IMR-90 (cell line): ENCODE measurements around the gene PCSK6. TPM values are rescaled to one million over a fixed set of nuclear protein-coding genes. Genes with fewer than 3 reads are reported as not detected.

ENCODE experiments used
- ATAC-seq: fragments of 200-7000 bp; cut with Tn5 transposase; 2 replicates; pipeline ENCODE4 v1.9.1; 2020; ENCODE audit warnings: low read depth, mild to moderate bottlenecking, moderate library complexity
- BruUV-seq: library from RNA; stranded (reverse); fragments of 400-500 nt; replicated peaks from 2 replicates; lab custom pipeline; 2021; lab: Mats Ljungman, UMichigan
- CTCF ChIA-PET: fragments of 300-600 bp; formaldehyde crosslinking; extraction: SDS; loops from one replicate; lab custom pipeline; 2021; ENCODE audit warnings: antibody characterized with exemption; lab: Yijun Ruan, JAX
- POLR2A ChIA-PET: fragments of 300-600 bp; sonication (Branson Sonifier 250); formaldehyde crosslinking; loops from one replicate; lab custom pipeline; 2022; ENCODE audit warnings: antibody characterized with exemption; ENCODE audit not compliant: unreplicated experiment; lab: Charles Lee
- DNase-seq: peaks from one replicate; pipeline ENCODE4 v3.0.0; 2013
- H2AFZ ChIP-seq: replicated peaks from 2 replicates; pipeline ENCODE3; 2013; ENCODE audit warnings: low read length, mild to moderate bottlenecking; ENCODE audit not compliant: poor library complexity
- H2AK5ac ChIP-seq: 2 replicates; pipeline ENCODE4 v1.6.1; 2013; ENCODE audit warnings: low read depth, low read length, inconsistent platforms
- H2AK9ac ChIP-seq: replicated peaks from 2 replicates; pipeline ENCODE3; 2013; ENCODE audit warnings: mild to moderate bottlenecking, low read depth, low read length, moderate library complexity; ENCODE audit not compliant: poor library complexity
- H2BK120ac ChIP-seq: 2 replicates; pipeline ENCODE4 v1.6.1; 2013; ENCODE audit warnings: low read depth, low read length, inconsistent platforms
- H2BK15ac ChIP-seq: 3 replicates; pipeline ENCODE4 v1.6.1; 2013; ENCODE audit warnings: low read depth, low read length, inconsistent platforms
- H2BK20ac ChIP-seq: 2 replicates; pipeline ENCODE4 v1.6.1; 2013; ENCODE audit warnings: low read depth, mild to moderate bottlenecking, inconsistent platforms, low read length, moderate library complexity
- H2BK5ac ChIP-seq: 2 replicates; pipeline ENCODE4 v1.6.1; 2013; ENCODE audit warnings: mild to moderate bottlenecking, low read depth, low read length, inconsistent platforms; ENCODE audit not compliant: poor library complexity, severe bottlenecking
- H3K14ac ChIP-seq: replicated peaks from 2 replicates; pipeline ENCODE4 v1.6.1; 2013; ENCODE audit warnings: low read depth, low read length, inconsistent platforms
- H3K18ac ChIP-seq: 2 replicates; pipeline ENCODE4 v1.6.1; 2013; ENCODE audit warnings: low read depth, low read length, control low read depth
- H3K23ac ChIP-seq: 2 replicates; pipeline ENCODE4 v1.6.1; 2013; ENCODE audit warnings: low read depth, low read length, inconsistent platforms
- H3K27ac ChIP-seq: 2 replicates; pipeline ENCODE4 v1.5.1; 2013; ENCODE audit warnings: mild to moderate bottlenecking, control low read depth, low read length; ENCODE audit not compliant: insufficient read depth
- H3K27me3 ChIP-seq: 2 replicates; pipeline ENCODE4 v1.6.1; 2013; ENCODE audit warnings: low read length; ENCODE audit not compliant: control insufficient read depth, insufficient read depth
- H3K36me3 ChIP-seq: 2 replicates; pipeline ENCODE4 v1.6.1; 2013; ENCODE audit warnings: low read length, mixed read lengths; ENCODE audit not compliant: control insufficient read depth, insufficient read depth
- H3K4ac ChIP-seq: 2 replicates; pipeline ENCODE4 v1.6.1; 2013; ENCODE audit warnings: low read depth, low read length, inconsistent platforms
- H3K4me1 ChIP-seq: 2 replicates; pipeline ENCODE4 v1.6.1; 2013; ENCODE audit warnings: low read length, mixed read lengths; ENCODE audit not compliant: control insufficient read depth, insufficient read depth
- H3K4me2 ChIP-seq: 2 replicates; pipeline ENCODE4 v1.6.1; 2013; ENCODE audit warnings: low read depth, mild to moderate bottlenecking, control low read depth, low read length, moderate library complexity
- H3K4me3 ChIP-seq: 2 replicates; pipeline ENCODE4 v1.5.1; 2013; ENCODE audit warnings: low read depth, mild to moderate bottlenecking, control low read depth, low read length, moderate library complexity; ENCODE audit not compliant: insufficient read depth
- H3K56ac ChIP-seq: 2 replicates; pipeline ENCODE4 v1.6.1; 2013; ENCODE audit warnings: low read length, inconsistent platforms; ENCODE audit not compliant: insufficient read depth; ENCODE audit errors: extremely low read depth
- H3K79me1 ChIP-seq, 2 experiments: 2 replicates each; pipeline ENCODE4 v1.6.1; 2013; ENCODE audit warnings: low read length in 2 of 2, inconsistent platforms in 1 of 2, low read depth in 1 of 2
- H3K9ac ChIP-seq: 2 replicates; pipeline ENCODE4 v1.6.1; 2013; ENCODE audit warnings: low read depth, low read length, control low read depth
- H3K9me1 ChIP-seq: 2 replicates; pipeline ENCODE4 v1.6.1; 2013; ENCODE audit warnings: low read length, inconsistent platforms; ENCODE audit not compliant: insufficient read depth
- H3K9me3 ChIP-seq: 2 replicates; pipeline ENCODE4 v1.6.1; 2013; ENCODE audit warnings: low read length; ENCODE audit not compliant: control insufficient read depth, insufficient read depth
- H4K20me1 ChIP-seq: 2 replicates; pipeline ENCODE4 v1.6.1; 2013; ENCODE audit warnings: low read length, inconsistent platforms; ENCODE audit not compliant: insufficient read depth
- H4K5ac ChIP-seq: 2 replicates; pipeline ENCODE4 v1.6.1; 2013; ENCODE audit warnings: mild to moderate bottlenecking, low read depth, low read length, control low read depth
- H4K8ac ChIP-seq, 2 experiments: 2 replicates each; pipeline ENCODE4 v1.6.1; 2013; ENCODE audit warnings: low read depth in 2 of 2, low read length in 2 of 2, control low read depth in 1 of 2, inconsistent platforms in 1 of 2
- H4K91ac ChIP-seq: 2 replicates; pipeline ENCODE4 v1.6.1; 2013; ENCODE audit warnings: low read depth, low read length, inconsistent platforms; ENCODE audit not compliant: insufficient read depth
- CHD1 ChIP-seq: IDR thresholded peaks from 2 replicates; pipeline ENCODE4 v1.6.1; 2012; ENCODE audit warnings: low read depth, low read length, improper control_type of control experiment
- MXI1 ChIP-seq: IDR thresholded peaks from 2 replicates; pipeline ENCODE4 v1.6.1; 2012; ENCODE audit warnings: low read depth, mild to moderate bottlenecking, low read length, moderate library complexity, borderline replicate concordance
- POLR2A ChIP-seq: IDR thresholded peaks from 2 replicates; pipeline ENCODE4 v1.6.1; 2012; ENCODE audit warnings: mild to moderate bottlenecking, low read depth, low read length
- RCOR1 ChIP-seq: IDR thresholded peaks from 2 replicates; pipeline ENCODE4 v1.6.1; 2012; ENCODE audit warnings: mild to moderate bottlenecking, low read length, improper control_type of control experiment; ENCODE audit not compliant: insufficient replicate concordance
- RFX5 ChIP-seq: IDR thresholded peaks from 2 replicates; pipeline ENCODE4 v1.8.0; 2012; ENCODE audit warnings: low read depth, mild to moderate bottlenecking, low read length, moderate library complexity
- SMC3 ChIP-seq: fragments of 150-350 bp; IDR thresholded peaks from 2 replicates; pipeline ENCODE4 v1.6.1; 2016; ENCODE audit warnings: low read depth, mild to moderate bottlenecking, antibody characterized with exemption, low read length, moderate library complexity
- USF2 ChIP-seq: fragments of 150-350 bp; IDR thresholded peaks from 2 replicates; pipeline ENCODE4 v1.6.1; 2017; ENCODE audit warnings: mild to moderate bottlenecking, antibody characterized with exemption, low read length, low read depth
- WGBS, 2 experiments: methylation state at CpG; one replicate each; pipeline versions ENCODE4 v1.1.5 to v1.1.7; 2013; ENCODE audit warnings: missing lambda C conversion rate in 2 of 2; ENCODE audit not compliant: insufficient read length in 1 of 2; ENCODE audit errors: extremely low coverage in 2 of 2; 5-methylcytosine and 5-hydroxymethylcytosine counted together
- dilution Hi-C: fragments of 300-500 bp; cut with HindIII; formaldehyde crosslinking; loops from one replicate; pipeline ENCODE4 v1.14.3; 2018; ENCODE audit warnings: low sequenced_read_pairs; ENCODE audit not compliant: unreplicated experiment
- in situ Hi-C: fragments of 300-500 bp; cut with MboI; formaldehyde crosslinking; loops from 3 replicates; pipeline ENCODE4 v1.14.3; 2019; ENCODE audit warnings: low sequenced_read_pairs, inconsistent platforms, mixed read lengths
- intact Hi-C: fragments of 100-400 bp; cut with micrococcal nuclease; formaldehyde crosslinking; loops from 2 replicates; pipeline ENCODE4 v1.10.0; 2022
- polyA plus RNA-seq, 3 experiments: library from polyadenylated mRNA; depleted of rRNA; stranded (reverse); fragments of >200 nt; gene quantifications; 2 replicates each; pipeline ENCODE4 v1.2.3, GENCODE V29; 2012; ENCODE audit warnings: low replicate concordance in 1 of 3
- total RNA-seq: library from RNA; depleted of rRNA; stranded (reverse); fragments of >200 nt; gene quantifications from 2 replicates; pipeline ENCODE4 v1.2.3, GENCODE V29; 2012
- TF ChIP-seq, protein P1 (sequence below): fragments of 150-350 bp; IDR thresholded peaks from 2 replicates; pipeline ENCODE4 v1.6.1; 2016; ENCODE audit warnings: low read depth, mild to moderate bottlenecking, low read length, moderate library complexity, borderline replicate concordance

PCSK6 gene
- total and polyA plus RNA-seq, 2 of the 4 experiments (the other 2 are of a cell fraction), result not detected

DNA sequence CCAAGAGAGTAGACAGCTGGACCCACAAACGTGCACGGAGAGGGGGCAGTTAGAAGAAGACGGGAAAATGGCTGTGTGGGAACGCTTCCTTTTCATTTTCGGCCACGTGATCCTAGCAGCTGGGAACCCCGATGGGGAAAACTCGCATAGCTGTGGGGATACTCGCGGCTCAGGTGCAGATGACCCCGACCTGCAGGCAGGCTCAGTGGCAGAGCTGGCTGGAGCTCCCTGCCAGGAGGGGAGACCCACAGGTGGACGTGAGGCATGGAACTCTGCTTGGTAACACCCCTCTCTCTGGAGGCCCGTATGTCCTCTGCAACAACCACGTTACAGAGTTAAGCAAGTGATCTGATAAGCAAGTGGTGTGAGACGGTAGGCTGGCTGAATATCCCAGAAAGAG lies 109.9 kb downstream of the PCSK6 start:
- 48% methylated on average over 6 of the region's 15 CpGs; no CpG with 5 or more reads in 1 of the 2 experiments for WGBS, 2 experiments
- intact Hi-C loops, result no loop called here

More for the DNA sequence above, 109.9 kb downstream of the PCSK6 start:
- H3K23ac ChIP-seq, result no peak overlapping the region
- TF ChIP-seq RFX5, result no peak
- TF ChIP-seq USF2, result no peak
- TF ChIP-seq SMC3, result no peak
- TF ChIP-seq MXI1, result no peak
- no peak for TF ChIP-seq POLR2A
- TF ChIP-seq RCOR1, result no peak
- no peak for TF ChIP-seq CHD1
- TF ChIP-seq, protein P1, sequence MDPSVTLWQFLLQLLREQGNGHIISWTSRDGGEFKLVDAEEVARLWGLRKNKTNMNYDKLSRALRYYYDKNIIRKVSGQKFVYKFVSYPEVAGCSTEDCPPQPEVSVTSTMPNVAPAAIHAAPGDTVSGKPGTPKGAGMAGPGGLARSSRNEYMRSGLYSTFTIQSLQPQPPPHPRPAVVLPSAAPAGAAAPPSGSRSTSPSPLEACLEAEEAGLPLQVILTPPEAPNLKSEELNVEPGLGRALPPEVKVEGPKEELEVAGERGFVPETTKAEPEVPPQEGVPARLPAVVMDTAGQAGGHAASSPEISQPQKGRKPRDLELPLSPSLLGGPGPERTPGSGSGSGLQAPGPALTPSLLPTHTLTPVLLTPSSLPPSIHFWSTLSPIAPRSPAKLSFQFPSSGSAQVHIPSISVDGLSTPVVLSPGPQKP, result no peak
- H3K27me3 ChIP-seq, result peaks cover 25% of the 10 kb centered on the region
- H3K36me3 ChIP-seq, result no peaks in the 10 kb centered on the region
- CTCF ChIA-PET, result no interaction called here
- no peak overlapping the region for H4K5ac ChIP-seq
- H2AK5ac ChIP-seq, result no peak overlapping the region
- H2BK5ac ChIP-seq, result no peak overlapping the region
- no peak overlapping the region for H3K14ac ChIP-seq
- no peak overlapping the region for H2AFZ ChIP-seq
- dilution Hi-C loops, result no loop called here
- ATAC-seq, result no peak
- POLR2A ChIA-PET, result no interaction called here
- no peak overlapping the region for H4K91ac ChIP-seq
- H2BK120ac ChIP-seq, result no peak overlapping the region
- no peaks in the 10 kb centered on the region for H3K9me3 ChIP-seq
- H3K9ac ChIP-seq, result no peak overlapping the region
- no peak overlapping the region for H3K27ac ChIP-seq
- H2AK9ac ChIP-seq, result no peak overlapping the region
- no peak overlapping the region for H3K56ac ChIP-seq
- no TSS peak for BruUV-seq
- no peaks in the 10 kb centered on the region for H3K79me1 ChIP-seq
- no peak overlapping the region for H4K8ac ChIP-seq
- DNase-seq, result no peak
- H3K4me3 ChIP-seq, result no peak overlapping the region
- H2BK20ac ChIP-seq, result no peak overlapping the region
- H2BK15ac ChIP-seq, result no peak overlapping the region
- H4K20me1 ChIP-seq, result no peaks in the 10 kb centered on the region
- H3K4ac ChIP-seq, result no peak overlapping the region
- H3K18ac ChIP-seq, result no peak overlapping the region
- no peaks in the 10 kb centered on the region for H3K4me1 ChIP-seq
- no peaks in the 10 kb centered on the region for H3K9me1 ChIP-seq
- in situ Hi-C loops, result no loop called here
- H3K4me2 ChIP-seq, result no peak overlapping the region
